SK-N-SH (cell line): ENCODE results near the gene POMGNT1. TPM values are rescaled to one million over a fixed set of nuclear protein-coding genes. Genes with fewer than 3 reads are reported as not detected.
A peak's percentile ranks its signal among the peaks of the same experiment; 100 is the strongest.

Experiments used
- CTCF ChIA-PET: fragments of 300-600, 350-600 bp; formaldehyde crosslinking; extraction: SDS; loops from one replicate; lab custom pipeline; 2021; lab: Yijun Ruan, JAX
- POLR2A ChIA-PET: fragments of 350-600 bp; sonication (Branson Sonifier 250); formaldehyde crosslinking; extraction: SDS; loops from one replicate; lab custom pipeline; 2020; ENCODE audit warnings: antibody characterized with exemption, inconsistent platforms; lab: Yijun Ruan, JAX
- DNase-seq: peaks from one replicate; pipeline ENCODE4 v3.0.0; 2012
- H2AFZ ChIP-seq: fragments of 200-600 bp; sonication (generic); 2 replicates; pipeline ENCODE4 v1.8.1; 2016; ENCODE audit warnings: antibody characterized with exemption, mild to moderate bottlenecking, low read depth
- H3F3A ChIP-seq: fragments of 200-600 bp; sonication (generic); replicated peaks from 2 replicates; pipeline ENCODE3; 2016; ENCODE audit warnings: antibody characterized with exemption, mild to moderate bottlenecking; ENCODE audit not compliant: insufficient read depth
- H3K27ac ChIP-seq, 2 experiments: fragments of 200-500 bp in 1 of 2; fragments of 200-600 bp in 1 of 2; sonication (Bioruptor generic) in 1 of 2; sonication (generic), shearing (Covaris generic) in 1 of 2; 2 replicates each; pipeline versions ENCODE4 v1.5.1 to v1.6.1; 2014 to 2016; ENCODE audit warnings: low read depth in 2 of 2, inconsistent platforms in 1 of 2, low read length in 1 of 2, mild to moderate bottlenecking in 1 of 2, mixed read lengths in 1 of 2
- H3K27me3 ChIP-seq: fragments of 200-600 bp; sonication (generic), shearing (Covaris generic); 2 replicates; pipeline ENCODE4 v1.6.1; 2016; ENCODE audit warnings: mixed run types; ENCODE audit not compliant: insufficient read depth
- H3K36me3 ChIP-seq, 2 experiments: fragments of 200-500 bp in 1 of 2; fragments of 200-600 bp in 1 of 2; sonication (Bioruptor generic) in 1 of 2; sonication (generic) in 1 of 2; replicated peaks in 1 of 2; 2 replicates each; pipeline versions ENCODE3 to v1.5.1; 2014 to 2016; ENCODE audit warnings: low read length in 1 of 2, mild to moderate bottlenecking in 1 of 2; ENCODE audit not compliant: insufficient read depth in 2 of 2, control insufficient read depth in 1 of 2
- H3K4me1 ChIP-seq, 2 experiments: fragments of 200-500 bp in 1 of 2; fragments of 200-600 bp in 1 of 2; sonication (Bioruptor generic) in 1 of 2; sonication (generic), shearing (Covaris generic) in 1 of 2; 2 replicates each; pipeline versions ENCODE4 v1.5.1 to v1.6.1; 2014 to 2016; ENCODE audit warnings: low read depth in 1 of 2, low read length in 1 of 2, mixed run types in 1 of 2; ENCODE audit not compliant: insufficient read depth in 2 of 2, control insufficient read depth in 1 of 2
- H3K4me2 ChIP-seq: fragments of 200-600 bp; sonication (generic), shearing (Covaris generic); 2 replicates; pipeline ENCODE4 v1.6.1; 2017; ENCODE audit warnings: mixed run types
- H3K4me3 ChIP-seq, 2 experiments: fragments of 200-500 bp in 1 of 2; fragments of 200-600 bp in 1 of 2; sonication (Bioruptor generic) in 1 of 2; sonication (generic), shearing (Covaris generic) in 1 of 2; 2 replicates each; pipeline versions ENCODE4 v1.5.1 to v1.8.1; 2014 to 2016; ENCODE audit warnings: low read depth in 2 of 2, inconsistent platforms in 1 of 2, low read length in 1 of 2, mild to moderate bottlenecking in 1 of 2, mixed read lengths in 1 of 2, moderate library complexity in 1 of 2
- H3K79me2 ChIP-seq: fragments of 200-600 bp; sonication (generic); 2 replicates; pipeline ENCODE4 v1.8.1; 2017; ENCODE audit warnings: mild to moderate bottlenecking; ENCODE audit not compliant: insufficient read depth
- H3K9ac ChIP-seq: fragments of 200-600 bp; sonication (generic); 2 replicates; pipeline ENCODE4 v1.6.1; 2017; ENCODE audit warnings: mixed run types
- H3K9me2 ChIP-seq: fragments of 200-600 bp; sonication (generic); 2 replicates; pipeline ENCODE4 v1.6.1; 2017; ENCODE audit warnings: mixed run types
- H3K9me3 ChIP-seq: fragments of 200-600 bp; sonication (generic); 2 replicates; pipeline ENCODE4 v1.6.1; 2017; ENCODE audit warnings: mixed run types, mild to moderate bottlenecking, moderate library complexity
- H4K20me1 ChIP-seq: fragments of 200-600 bp; sonication (generic); 2 replicates; pipeline ENCODE4 v1.6.1; 2017; ENCODE audit warnings: mild to moderate bottlenecking, mixed run types; ENCODE audit not compliant: insufficient read depth
- CTCF ChIP-seq: fragments of 200-600 bp; sonication (generic); IDR thresholded peaks from 2 replicates; pipeline ENCODE4 v1.6.1; 2017; ENCODE audit warnings: antibody characterized with exemption, mild to moderate bottlenecking, moderate library complexity
- ELF1 ChIP-seq: IDR thresholded peaks from 2 replicates; pipeline ENCODE4 v1.4.0; 2012
- FOSL2 ChIP-seq: IDR thresholded peaks from 2 replicates; pipeline ENCODE4 v1.4.0; 2012; ENCODE audit warnings: low read depth, mild to moderate bottlenecking, moderate library complexity, borderline replicate concordance
- MEF2A ChIP-seq: IDR thresholded peaks from 2 replicates; pipeline ENCODE4 v1.4.0; 2012; ENCODE audit warnings: low read depth, borderline replicate concordance
- PBX3 ChIP-seq: IDR thresholded peaks from 2 replicates; pipeline ENCODE4; 2012
- TEAD4 ChIP-seq: IDR thresholded peaks from 2 replicates; pipeline ENCODE4 v1.4.0; 2012; ENCODE audit warnings: mild to moderate bottlenecking, borderline replicate concordance; ENCODE audit not compliant: insufficient read depth
- USF2 ChIP-seq: fragments of 150-350 bp; IDR thresholded peaks from 2 replicates; pipeline ENCODE4 v1.6.1; 2017; ENCODE audit warnings: antibody characterized with exemption, low read length, low read depth, borderline replicate concordance
- YY1 ChIP-seq: IDR thresholded peaks from 2 replicates; pipeline ENCODE4 v1.4.0; 2012; ENCODE audit warnings: low read depth, mild to moderate bottlenecking
- WGBS: methylation state at CpG from one replicate; pipeline ENCODE4 v1.1.6; 2017; ENCODE audit warnings: low lambda C conversion rate; 5-methylcytosine and 5-hydroxymethylcytosine counted together
- polyA plus RNA-seq, 3 experiments: library from polyadenylated mRNA; depleted of rRNA; stranded (reverse); fragments of >200 nt; gene quantifications; 2 replicates each; pipeline ENCODE4 v1.2.3, GENCODE V29; 2012

Gene POMGNT1
- polyA plus RNA-seq, 1 of the 3 experiments (the other 2 are of a cell fraction), result 165 TPM

- no peak overlapping the region; a peak in 1 of 4 replicates for H3K27ac ChIP-seq
- TF ChIP-seq CTCF (peak; percentile 20; the same call in 1 of the 2 replicates), FOSL2 (no peak)
- H3F3A ChIP-seq, result peaks cover 14% of the 10 kb centered on the region
- no peak for DNase-seq
- H3K4me3 ChIP-seq, result no peak overlapping the region
- no peaks in the 10 kb centered on the region for H3K79me2 ChIP-seq
- no peak overlapping the region for H2AFZ ChIP-seq
- H3K9ac ChIP-seq, result no peak overlapping the region
- 92% methylated on average over 5 of the region's 6 CpGs for WGBS
- H3K4me1 ChIP-seq, result peaks cover 7 to 8% of the 10 kb centered on the region in 2 experiments; a peak in 2 of 4 replicates
- no peaks in the 10 kb centered on the region for H3K9me2 ChIP-seq
- POLR2A ChIA-PET, result no interaction called here
- H3K9me3 ChIP-seq, result no peaks in the 10 kb centered on the region
- no peaks in the 10 kb centered on the region for H4K20me1 ChIP-seq
- no peaks in the 10 kb centered on the region for H3K27me3 ChIP-seq
- no peak overlapping the region for H3K4me2 ChIP-seq
- CTCF ChIA-PET, result interaction anchor here (1.7 to 1.9 kb wide), 2 partner anchors 8 to 152 kb away, joined by 4 to 7 read pairs; no protein-coding TSS in a partner anchor
- H3K36me3 ChIP-seq, result peaks cover 8 to 49% of the 10 kb centered on the region in 2 experiments
These were observed 9.8 kb downstream of the POMGNT1 start for GRCh38 chr1:46188295-46189030.

GRCh38 chr1:46187106-46187869 is 10.9 kb downstream of the POMGNT1 start:
- Histone ChIP-seq H3K9me3 (no peaks in the 10 kb centered on the region), H3K79me2 (no peaks in the 10 kb centered on the region), H3K9me2 (no peaks in the 10 kb centered on the region), H3K4me3 (no peak overlapping the region), H3K9ac (no peak overlapping the region), H4K20me1 (no peaks in the 10 kb centered on the region), H2AFZ (no peak overlapping the region), H3K4me2 (no peak overlapping the region), H3K27me3 (no peaks in the 10 kb centered on the region), H3K27ac (no peak overlapping the region)
- DNase-seq, result no peak
- WGBS, result 100% methylated on average over 6 of the region's 8 CpGs
- CTCF ChIA-PET, result interaction anchor here (1.1 to 1.3 kb wide), 3 partner anchors 10 to 36 kb away, joined by 3 to 8 read pairs (median 3); no protein-coding TSS in a partner anchor
- TF ChIP-seq MEF2A (no peak), ELF1 (no peak), PBX3 (no peak), YY1 (no peak), USF2 (no peak), TEAD4 (no peak)
- TF ChIP-seq, all 33 proteins: peak for 0
- POLR2A ChIA-PET, result interaction anchor here (0.7 kb wide), 1 partner anchor 509 kb away, joined by 3 read pairs; no protein-coding TSS in a partner anchor
- Histone ChIP-seq H3K36me3 (peaks cover 8 to 37% of the 10 kb centered on the region in 2 experiments), H3F3A (peaks cover 21% of the 10 kb centered on the region), H3K4me1 (peaks cover 15% of the 10 kb centered on the region in 2 experiments; a peak in 3 of 4 replicates)
